ENCODE measurements around the gene TPD52L1.
"Not testable (repeated sequence)": the region's sequence is repeated elsewhere in the genome, so short reads cannot be mapped to it uniquely, and the experiment has no call there.

TPD52L1 gene

DNA sequence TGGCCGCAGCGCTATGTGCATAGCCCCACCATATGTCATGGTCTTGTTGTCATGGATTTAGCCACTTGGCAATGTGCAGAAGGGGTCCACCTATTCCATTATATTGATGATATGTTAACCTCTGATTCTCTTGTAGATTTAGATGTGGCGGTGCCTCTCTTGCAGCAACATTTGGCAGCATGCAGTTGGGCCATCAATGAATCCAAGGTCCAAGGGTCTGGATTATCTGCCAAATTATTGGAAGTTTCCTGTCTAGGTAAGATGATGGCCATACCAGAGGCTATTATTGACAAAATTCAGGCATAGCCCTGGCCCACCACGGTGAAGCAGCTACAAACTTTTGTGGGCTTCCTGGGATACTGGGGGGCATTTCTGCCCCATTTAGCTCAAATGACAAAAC, 116.8 kb downstream of the TPD52L1 start:
- no peak for DNase-seq (ENCODE audit: low read depth, low spot score)

DNA sequence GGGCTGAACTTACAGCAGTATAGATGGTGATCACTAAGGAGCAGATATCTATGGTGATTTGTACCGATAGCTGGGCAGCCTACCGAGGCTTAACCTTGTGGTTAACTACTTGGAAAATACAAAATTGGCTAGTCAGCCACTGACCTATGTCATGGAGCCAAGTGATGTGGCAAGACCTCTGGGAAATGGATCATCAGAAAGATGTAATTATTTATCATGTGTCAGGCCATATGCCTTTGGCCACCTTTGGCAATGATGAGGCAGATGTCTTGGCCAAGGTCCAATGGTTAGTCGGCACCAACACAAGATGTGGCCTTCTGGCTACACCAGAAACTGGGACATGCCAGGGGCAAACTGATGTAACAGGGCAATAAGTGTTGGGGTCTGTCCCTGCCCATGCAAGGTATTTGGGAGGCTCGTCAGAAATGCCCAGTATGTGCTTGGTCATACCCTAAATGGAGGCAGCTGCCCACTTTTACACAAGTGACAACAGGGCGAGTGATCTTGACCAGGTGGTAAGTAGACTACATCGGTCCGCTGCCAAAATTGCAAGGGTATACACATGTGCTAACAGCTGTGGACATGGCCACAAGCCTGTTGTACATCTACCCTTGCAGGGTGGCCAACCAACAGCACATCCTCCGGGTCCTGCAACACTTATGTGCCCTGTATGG, 118.0 kb downstream of the TPD52L1 start:
- DNase-seq (ENCODE audit: low read depth, low spot score): no peak

DNA sequence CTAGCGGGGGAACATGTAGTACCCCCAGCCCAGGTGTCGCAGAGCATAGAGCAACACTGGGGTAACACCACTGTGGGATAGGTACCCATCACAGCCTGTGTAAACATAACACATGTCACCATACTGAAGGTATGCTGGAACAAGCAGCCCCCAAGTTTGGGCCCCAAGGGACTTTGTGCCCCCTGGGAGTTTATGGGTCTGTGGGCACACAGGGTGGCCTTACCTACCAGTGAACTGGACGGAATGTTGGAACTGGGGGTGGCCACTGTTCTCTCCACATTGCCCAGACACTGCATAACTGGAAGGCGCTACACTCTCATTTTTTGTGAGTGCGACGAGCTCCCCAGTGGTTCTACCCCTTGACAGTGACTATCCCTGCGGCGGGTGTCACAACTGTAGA, 119.7 kb downstream of the TPD52L1 start:
- DNase-seq (ENCODE audit: low read depth, low spot score): no peak

DNA sequence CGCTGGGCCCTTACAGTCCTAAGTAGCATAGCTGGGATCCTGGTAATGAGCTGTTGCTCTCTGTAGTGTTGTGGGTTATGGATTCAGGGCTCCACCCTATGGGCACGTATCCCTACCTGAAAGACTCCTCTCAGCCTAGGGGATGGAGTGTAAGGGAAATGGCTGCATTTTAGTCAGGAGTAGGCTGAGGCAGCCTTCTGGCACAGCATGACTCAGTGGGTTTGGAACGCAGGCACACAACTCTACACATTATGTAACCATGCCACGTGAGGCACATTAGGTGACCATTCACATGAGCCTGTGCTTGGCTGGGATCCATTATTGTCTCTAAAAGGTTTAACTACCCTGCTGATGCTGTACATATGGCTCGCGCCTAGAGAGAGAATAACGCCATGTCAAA, 120.4 kb downstream of the TPD52L1 start:
- peak; percentile 84 for DNase-seq (ENCODE audit: low read depth, low spot score)

DNA sequence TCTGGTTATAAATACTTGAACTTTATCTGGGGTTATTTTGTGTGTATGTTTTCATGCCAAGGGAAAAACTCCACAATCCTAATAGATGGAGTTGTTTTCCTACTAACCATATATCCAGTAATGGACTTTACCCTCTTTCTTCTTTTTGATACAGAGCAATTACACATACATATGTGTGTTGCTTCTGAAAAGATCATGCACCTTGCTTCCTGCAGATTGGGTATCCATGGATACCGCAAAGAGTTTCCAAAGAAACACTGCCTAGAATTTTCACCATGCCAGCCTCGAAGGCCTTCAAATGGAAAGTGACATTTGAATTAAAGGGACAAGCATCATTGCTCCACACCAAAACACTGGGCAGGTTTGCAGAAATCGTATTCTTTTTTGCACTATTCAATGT, 121.4 kb downstream of the TPD52L1 start:
- no peak for DNase-seq (ENCODE audit: low read depth, low spot score)

DNA sequence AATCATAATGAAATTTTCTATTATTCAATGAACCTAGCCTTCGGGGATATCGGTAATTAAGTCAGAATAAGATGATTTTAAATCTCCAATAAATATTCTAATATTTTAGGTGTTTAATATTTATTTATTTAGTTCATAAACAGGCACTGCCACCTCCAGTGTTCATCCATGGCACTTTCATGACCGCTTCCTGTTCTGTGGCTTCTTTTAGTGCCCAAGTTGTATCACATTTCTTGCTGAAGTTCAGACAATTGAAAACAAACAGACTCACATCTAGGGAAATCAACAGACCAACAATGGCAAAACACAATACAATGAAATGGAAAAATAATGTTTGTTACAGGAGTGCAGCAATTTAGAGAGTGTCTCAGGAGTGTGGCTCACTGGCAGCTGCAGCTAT, 122.2 kb downstream of the TPD52L1 start:
- DNase-seq (ENCODE audit: low read depth, low spot score): no peak

DNA sequence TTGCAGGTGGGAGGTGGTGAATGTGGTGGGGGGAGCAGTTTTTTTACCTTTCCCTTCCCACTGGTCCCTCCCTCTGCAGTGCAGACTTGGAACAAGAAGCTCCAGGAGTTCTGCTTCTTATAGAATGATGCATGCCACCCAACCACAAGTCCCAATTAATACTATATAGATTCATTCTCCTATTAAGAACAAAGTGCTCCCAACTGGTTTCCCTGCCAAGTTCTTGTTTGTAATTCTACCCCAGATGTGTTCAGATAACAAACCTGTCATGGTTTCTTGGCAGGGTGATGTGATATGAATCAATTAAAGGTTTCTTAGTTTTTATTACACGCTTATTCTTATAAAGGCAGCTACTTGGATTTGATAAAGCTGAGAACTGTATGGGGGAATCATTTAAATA, 124.3 kb downstream of the TPD52L1 start:
- DNase-seq (ENCODE audit: low read depth, low spot score): no peak

DNA sequence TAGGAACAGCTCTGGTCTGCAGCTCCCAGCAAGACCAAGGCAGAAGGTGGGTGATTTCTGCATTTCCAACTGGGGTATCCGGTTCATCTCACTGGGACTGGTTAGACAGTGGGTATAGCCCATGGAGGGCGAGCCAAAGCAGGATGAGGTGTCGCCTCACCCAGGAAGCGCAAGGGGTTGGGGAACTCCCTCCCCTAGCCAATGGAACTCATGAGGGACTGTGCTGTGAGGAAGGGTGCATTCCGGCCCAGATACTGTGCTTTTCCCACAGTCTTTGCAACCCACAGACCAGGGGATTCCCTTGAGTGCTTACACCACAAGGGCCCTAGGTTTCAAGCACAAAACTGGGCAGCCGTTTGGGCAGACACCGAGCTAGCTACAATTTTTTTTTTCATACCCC, 126.4 kb downstream of the TPD52L1 start:
- no peak for DNase-seq (ENCODE audit: low read depth, low spot score)

DNA sequence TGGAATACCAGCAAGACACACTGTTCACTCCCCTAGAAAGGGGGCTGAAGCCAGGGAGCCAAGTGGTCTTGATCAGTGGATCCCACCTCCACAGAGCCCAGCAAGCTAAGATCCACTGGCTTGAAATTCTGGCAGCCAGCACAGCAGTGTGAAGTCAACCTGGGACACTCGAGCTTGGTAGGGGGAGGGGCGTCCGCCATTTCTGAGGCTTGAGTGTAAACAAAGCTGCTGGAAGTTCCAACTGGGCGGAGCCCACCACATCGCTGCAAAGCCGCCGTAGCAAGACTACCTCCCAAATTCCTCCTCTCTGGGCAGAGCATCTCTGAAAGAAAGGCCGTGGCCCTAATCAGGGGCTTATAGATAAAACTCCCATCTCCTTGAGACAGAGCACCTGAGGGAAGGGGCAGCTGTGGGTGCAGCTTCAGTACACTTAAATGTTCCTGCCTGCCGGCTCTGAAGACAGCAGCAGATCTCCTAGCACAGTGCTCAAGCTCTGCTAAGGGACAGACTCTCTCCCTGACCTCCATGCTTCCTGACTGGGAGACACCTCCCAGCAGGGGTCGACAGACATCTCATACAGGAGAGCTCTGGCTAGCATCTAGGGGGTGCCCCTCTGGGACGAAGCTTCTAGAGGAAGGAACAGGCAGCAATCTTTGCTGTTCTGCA, 126.9 kb downstream of the TPD52L1 start:
- not testable (repeated sequence) for DNase-seq (ENCODE audit: low read depth, low spot score)

DNA sequence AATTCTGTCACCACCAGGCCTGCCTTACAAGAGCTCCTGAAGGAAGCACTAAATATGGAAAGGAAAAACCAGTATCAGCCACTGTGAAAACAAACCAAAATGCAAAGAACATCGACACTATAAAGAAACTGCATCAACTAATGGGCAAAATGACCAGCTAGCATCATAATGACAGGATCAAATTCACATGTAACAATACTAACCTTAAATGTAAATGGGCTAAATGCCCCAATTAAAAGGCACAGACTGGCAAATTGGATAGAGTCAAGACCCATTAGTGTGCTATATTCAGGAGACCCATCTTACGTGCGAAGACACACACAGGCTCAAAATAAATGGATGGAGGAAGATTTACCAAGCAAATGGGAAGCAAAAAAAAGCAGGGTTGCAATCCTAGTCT, 128.9 kb downstream of the TPD52L1 start:
- not testable (repeated sequence) for DNase-seq (ENCODE audit: low read depth, low spot score)

DNA sequence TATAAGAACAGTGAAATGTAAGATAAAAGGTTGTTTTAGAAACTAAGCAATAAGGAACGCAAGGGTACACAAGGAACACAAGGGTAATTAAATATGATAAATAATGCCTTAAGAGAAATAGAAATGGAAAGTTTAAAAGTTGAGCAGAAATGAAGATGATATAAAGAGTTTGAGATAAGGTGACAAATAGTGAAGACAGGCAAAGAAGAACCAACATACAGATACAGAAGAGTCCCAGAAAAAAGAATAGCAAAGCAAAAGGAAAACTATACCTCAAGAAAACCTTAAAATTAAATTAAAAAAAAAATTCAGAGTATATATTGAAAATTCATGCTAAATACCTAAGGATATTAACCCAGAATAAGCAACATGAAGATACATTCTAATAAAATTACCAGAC, 131.8 kb downstream of the TPD52L1 start:
- DNase-seq (ENCODE audit: low read depth, low spot score): no peak

DNA sequence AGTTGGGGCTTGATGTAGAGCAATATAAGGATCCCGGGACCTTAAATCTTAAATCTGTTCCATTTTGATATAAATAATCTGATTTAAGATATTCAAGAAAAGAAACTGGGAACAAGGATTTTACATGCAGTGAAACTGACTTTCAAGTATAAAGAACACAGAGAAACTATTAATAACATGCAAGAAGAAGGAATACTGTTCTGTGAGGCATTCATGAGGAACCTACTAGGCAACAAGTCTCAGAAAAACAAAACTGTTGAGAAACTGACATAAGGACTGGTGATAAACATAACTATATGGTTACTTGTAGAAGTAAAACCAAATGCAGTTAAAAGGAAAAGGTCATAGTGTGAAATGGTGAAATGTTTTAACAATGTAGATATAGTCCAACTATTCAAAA, 132.4 kb downstream of the TPD52L1 start:
- DNase-seq (ENCODE audit: low read depth, low spot score): no peak

DNA sequence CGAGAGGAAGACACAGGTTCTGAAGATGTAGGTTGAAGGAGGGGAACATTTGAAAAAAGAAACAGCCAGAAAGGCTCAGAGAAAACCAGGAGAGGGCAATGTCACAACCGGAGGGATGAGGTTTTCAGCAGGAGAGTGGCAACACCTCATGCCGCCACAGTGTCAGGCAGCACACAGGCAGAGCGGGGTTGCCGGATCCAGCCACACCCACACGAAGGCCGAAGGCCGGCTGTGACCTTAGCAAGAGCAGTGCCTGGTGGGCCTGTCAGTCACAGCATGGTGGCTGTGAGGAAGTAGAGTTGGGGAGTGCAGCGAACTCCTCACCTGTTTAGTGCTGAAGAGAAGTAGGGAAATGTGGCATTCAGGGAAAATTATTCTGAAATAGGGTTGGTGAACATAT, 134.1 kb downstream of the TPD52L1 start:
- no peak for DNase-seq (ENCODE audit: low read depth, low spot score)

DNA sequence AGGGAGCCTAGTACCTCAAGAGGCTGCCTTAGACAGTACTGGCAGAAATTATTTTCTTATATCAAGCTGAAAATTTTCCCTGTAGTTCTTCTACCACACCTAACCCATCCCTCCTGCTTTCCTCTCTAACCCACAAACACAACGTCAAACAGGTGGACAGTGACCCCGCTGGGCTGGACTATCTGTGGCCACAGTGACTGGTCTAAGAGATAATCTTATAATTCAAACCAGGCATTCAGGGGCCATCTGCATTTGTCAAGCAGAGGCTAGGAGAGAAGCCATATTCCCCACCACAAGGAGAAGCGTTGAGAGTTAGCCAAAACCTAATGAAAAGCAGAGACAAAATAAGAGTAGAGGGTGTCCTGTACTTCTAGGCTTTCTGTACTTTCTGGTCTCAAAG, 140.0 kb downstream of the TPD52L1 start:
- DNase-seq (ENCODE audit: low read depth, low spot score): no peak

DNA sequence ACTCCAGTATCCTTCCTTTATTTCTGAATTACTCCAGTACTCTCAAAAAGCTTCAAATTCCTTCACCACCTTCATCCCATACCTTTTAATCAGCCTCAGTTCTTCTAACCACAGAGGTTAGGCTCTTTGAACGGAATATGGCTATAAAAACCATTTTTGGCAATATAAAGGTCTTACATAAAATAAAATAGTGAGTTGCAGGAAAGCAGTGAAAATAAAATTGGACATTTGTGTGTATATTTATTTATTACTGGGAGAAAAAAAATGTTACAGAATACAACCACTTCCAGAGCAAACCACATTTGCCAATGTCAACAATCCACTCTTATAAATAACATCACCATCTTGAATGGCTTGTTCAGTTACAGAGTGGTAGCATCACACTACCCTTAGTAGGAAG, 140.5 kb downstream of the TPD52L1 start:
- peak; percentile 10 for DNase-seq (ENCODE audit: low read depth, low spot score)

DNA sequence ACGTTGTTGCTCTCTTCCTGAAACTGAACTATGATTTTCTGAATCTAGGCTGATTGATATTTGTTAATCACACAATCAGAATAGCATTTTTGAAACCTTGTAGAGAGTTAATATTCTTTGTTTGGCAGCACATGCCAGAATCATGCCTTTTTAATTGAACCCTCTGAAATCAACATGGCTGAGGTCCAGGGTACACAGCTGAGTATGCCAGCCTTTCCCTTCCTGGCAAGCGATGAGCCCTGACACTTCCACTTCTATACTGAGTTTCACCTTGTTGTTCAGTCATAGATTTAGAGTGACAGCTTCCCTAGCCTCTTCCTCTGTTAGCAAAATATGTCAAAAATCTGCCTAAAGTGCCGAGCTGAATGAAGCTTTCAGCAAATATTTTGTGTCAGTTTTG, 141.4 kb downstream of the TPD52L1 start:
- no peak for DNase-seq (ENCODE audit: low read depth, low spot score)

DNA sequence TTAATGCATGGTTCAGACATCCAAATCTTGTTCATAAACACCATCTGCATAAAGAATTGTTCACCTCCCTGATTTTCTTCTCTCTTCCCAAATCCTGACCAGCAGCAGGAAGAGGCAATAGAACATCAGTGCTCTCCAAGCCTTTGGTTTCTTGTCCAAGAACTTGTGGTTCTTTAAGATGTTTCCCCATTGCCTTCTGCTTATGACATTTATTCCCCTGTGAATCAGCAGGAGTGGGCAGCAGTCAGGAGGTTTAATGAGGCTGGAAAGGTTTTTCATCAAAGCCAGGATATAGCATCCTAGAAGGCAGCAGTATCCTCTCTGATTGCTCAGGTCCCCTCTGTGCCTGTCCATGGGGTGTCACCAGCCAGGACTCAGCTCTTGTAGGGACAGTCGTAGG, 142.9 kb downstream of the TPD52L1 start:
- DNase-seq (ENCODE audit: low read depth, low spot score): no peak

DNA sequence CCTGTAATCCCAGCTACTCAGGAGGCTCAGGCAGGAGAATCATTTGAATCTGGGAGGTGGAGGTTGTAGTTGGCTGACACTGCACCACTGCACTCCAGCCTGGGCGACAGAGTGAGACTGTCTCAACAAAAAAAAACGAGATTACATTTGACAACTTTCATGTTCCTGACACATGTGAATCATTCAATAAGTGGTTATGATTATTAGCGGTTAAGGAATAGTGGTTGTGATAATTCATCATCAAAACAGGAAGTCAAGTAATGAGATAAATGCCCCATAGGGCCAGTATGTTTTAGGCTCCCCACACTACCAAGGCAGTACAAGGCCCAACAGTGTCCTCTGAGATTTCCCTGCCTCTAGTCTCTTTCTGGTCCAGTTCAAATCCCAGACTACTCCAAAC, 145.7 kb downstream of the TPD52L1 start:
- no peak for DNase-seq (ENCODE audit: low read depth, low spot score)

DNA sequence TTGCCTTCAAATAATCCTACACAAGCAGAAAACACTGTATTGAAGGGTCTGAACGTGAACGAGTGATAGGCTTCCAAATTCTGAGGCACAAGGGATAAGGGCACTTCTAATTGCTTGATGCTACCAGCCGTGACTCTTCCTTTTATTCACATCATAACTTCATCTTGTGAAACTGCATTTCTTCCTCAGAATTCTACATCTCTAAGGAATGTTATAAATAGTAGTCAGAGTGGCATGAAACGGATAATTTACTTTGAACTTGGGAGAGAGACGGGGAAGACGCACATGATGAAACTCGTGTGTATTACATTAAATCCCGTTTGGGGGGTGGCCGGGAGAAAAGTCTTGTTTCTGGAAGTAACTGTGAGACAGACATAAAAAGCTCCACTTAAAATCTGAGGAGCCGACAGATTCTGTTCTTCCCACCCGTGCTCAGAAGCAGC, 147.4 kb downstream of the TPD52L1 start:
- DNase-seq (ENCODE audit: low read depth, low spot score): no peak

DNA sequence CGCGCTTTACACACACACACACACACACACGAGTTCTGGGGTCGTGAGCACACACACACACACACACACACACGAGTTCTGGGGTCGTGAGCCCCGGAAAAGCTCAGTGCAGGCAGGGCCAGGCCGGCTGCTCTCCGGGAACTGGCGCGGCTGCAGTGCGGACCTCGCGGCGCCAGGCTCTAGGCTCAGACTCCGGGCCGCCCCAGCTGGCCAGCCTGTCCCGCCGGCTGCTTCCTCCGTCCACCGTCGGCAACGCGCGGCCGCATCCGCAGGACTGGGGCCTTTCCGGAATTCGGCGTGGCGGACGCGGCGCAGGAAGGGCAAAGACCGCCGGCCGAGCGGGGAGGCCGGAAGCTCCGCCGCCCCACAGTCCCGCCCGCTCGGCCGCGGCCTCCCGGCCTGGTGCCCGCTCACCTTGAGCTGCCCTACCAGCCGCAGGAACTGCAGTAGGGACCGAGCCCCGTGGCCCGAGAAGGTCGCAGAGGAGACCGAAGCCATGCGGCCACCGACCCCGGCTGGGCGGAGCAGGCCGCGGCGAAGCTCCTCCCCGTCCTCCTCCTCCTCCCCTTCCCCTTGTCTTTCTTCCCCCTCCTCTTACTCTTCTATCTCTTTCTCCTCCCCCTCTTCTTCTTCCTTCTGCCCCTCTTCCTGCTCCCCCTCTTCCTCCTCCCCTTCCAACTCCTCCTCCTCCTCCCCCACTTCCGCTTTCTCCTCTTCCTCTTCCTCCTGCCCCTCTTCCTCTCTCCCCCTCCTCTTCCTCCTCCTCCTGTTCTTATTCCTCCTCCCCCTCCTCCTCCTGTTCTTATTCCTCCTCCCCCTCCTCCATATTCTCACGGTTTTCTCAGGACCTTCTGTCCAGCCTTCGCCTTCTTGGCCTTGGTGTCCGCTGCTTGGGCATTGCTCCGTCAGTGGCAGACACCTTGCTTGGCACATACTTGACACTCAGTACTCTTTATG, 148.1 kb downstream of the TPD52L1 start, which contains the start of gene HDDC2:
HDDC2 (minus strand) TSS at position 533 of the 957 bp plus-strand sequence; CDS start at position 498, 35 bp downstream.
- peak; percentile 89 for DNase-seq (ENCODE audit: low read depth, low spot score)

DNA sequence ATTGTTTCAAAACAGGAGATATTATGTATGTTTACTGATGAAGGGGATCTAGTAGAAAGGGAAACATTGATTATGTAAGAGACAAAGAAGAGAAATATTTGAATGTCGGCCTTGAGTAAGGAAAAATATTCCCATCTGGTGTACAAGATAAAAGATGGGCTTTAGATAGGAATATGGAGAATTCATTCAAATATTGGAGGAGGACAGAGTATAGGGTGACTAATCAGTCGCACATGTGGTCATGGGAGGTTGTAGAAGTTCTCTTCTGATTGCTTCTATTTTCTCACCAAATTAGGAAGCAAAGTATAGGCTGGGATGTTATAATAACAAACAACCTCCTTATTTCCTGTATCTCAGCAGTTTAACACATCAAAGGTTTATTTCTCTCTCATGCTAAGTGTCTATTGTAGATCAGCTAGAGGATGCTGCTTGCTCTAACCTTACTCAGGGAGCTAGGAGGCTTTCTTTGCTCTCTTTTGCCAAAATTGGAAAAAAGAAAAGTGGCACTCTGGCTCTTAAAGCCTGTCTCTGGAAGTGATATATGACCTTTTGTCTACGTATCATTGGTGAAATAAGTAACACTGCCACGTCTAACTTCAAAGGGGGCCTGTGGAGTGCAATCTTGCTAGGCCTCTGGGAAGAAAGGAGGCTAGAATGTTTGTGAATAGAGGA, 149.4 kb downstream of the TPD52L1 start:
- DNase-seq (ENCODE audit: low read depth, low spot score): no peak

DNA sequence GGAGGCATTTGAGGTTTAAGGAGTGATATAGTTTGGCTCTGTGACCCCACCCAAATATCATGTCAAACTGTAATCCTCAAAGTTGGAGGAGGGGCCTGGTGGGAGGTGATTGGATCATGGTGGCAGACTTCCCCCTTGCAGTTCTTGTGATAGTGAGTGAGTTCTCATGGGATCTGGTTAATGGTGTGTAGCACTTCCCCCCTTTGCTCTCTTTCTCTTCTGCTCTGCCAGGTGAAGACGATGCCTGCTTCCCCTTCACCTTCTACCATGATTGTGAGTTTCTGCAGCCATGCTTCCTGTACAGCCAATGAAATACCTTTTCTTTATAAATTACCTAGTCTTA, 149.9 kb downstream of the TPD52L1 start:
- no peak for DNase-seq (ENCODE audit: low read depth, low spot score)

Data from astrocyte of the hippocampus (primary cell).